Hematopoietic multipotent progenitor cell (in vitro differentiated cells): ENCODE data around the gene HLA-DMA. TPM values are rescaled to one million over a fixed set of nuclear protein-coding genes. Genes with fewer than 3 reads are reported as not detected.

Source experiments
- DNase-seq, 3 donors: peaks; one replicate each; pipeline ENCODE4 v3.0.0-alpha.2; 2011 to 2015; ENCODE audit warnings: low read depth in 2 of 3, low spot score in 2 of 3
- total RNA-seq: library from RNA; depleted of rRNA; stranded (reverse); fragments of >200 nt; gene quantifications from one replicate; pipeline ENCODE4 v1.2.3, GENCODE V29; 2012

The HLA-DMA gene
- total RNA-seq, result 156 TPM

DNA sequence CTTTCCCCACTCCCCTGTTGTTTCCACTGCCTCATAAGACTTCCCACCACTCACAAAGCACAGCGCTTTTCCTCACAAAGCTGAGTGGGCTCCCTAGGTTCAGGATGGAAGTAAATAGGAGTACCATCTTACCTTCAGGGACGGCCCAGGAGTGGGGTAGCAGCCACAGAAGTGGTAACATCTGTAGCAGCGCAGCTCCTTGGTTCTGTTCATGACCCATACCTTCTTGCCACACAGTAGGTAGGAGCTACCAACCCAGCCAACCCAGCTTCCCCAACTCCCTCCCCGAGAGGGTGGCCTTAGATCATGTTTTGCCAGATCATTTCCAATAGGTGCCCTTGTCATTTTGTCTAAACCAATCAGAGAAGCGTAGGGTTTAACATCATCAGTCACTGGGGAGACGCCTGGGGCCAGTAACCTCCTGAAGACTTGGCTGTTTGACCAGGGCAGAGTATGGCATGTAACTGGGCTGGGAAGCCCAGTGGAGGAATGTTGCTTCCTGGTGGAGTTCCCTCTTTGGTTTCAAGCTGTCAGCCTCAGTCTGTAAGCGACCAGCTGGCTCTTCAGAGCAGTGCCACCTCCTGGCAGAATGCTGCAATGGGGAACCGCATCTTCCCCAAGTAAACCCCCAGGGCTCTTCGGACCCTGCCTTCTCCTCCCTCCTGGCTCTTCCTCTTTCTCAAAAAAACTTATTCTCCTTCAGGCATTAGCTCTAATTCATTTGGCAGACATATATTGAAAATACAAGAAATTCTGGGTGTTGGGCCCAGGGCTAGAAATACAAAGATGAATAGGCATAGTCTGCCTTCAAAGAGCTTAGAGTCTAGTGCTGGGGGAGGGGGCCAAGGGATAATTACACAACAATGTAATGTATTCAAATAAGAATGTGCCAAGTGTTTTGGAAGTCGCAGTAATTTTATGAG is at the start of gene HLA-DMA:
TSS of gene HLA-DMA (minus strand) at position 281 of the 923 bp plus-strand sequence. CDS start at position 220, 61 bp downstream.
- peak in 2 of 3 donors; percentile 97 to 99 for DNase-seq

DNA sequence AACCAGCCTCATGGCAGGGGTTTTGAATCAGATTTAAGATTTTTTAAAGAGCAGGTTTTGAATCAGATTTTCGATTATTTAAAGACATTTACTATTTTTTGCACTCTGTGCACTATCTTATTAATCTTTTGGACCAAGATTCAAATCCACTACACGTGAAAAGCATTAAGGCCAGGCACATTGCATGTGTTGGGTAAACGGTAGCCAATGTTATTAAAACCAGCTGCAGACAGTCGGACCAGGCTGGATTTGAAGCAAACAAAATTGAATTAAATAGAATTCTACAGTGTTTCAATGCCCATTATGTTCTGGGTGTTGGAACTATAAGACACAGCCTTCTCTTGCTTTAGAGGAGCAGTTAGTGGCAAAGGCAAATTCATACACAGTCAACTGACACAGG is 48.8 kb upstream of the HLA-DMA start:
- no peak for DNase-seq

DNA sequence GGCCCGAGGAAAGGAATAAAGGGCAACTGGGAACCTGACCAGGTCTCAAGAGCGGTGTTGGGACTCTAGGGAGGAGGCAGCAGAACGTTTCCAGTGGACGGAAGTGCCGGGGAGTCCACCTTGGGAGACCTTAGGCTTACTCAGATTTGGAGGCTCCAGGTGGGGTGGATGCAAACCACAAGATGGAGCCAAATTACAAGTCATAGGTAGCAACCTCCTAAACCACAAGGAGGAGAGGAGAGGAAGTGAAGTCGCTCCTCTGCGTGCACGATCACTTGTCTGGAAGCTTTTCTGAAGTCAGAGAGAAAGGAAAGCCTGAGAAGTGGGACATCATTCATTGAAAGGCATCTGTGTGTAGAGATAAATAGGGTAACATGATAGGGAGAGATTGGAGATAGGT is 47.2 kb upstream of the HLA-DMA start:
- DNase-seq, result peak in 2 of 3 donors; percentile 51 to 72

DNA sequence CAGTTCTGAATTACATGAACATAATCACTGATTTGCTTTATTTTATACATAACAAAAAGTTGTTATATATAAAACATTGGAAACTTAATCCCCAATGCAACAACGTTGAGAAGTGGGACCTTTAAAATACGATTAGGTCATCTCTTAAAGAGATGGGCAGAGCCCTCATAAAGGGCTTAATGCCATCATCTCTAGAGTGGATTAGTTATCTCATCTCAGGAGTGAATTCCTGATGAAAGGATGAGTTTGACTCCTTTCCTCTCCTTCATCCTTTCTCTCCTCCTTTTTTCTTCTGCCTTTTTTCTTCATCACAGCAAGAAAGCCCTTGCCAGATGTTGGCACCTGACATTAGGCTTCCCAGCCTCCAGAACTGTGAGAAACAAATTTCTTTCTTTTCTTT is 42.6 kb upstream of the HLA-DMA start:
- no peak for DNase-seq

DNA sequence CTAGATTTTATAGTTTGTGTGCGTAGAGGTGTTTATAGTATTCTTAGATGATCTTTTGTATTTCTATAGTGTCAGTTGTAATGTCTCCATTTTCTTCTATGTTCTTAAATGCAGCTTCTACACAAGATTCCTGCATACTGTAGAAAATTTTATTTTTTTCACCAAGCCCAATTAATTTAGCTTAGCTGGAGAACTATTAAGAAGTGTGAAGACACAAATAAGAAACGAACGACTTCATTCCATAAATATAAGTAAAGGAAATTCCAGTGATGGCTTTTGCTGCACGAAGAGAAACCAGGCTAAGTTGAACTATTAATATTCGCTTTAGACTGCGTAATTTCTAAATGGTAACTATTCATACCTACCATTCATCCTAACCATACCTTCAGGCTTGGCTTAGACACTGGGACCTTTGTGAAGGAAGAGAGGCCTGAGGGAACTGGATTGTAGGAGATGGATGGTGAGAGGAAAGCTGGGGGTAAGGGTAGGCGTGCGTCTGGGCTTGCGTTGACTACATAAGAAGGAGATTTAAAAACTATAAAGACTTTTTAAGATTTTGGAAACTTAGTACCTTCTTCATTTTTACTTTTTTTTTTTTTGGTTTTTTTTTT is 40.6 kb upstream of the HLA-DMA start:
- DNase-seq, result no peak

DNA sequence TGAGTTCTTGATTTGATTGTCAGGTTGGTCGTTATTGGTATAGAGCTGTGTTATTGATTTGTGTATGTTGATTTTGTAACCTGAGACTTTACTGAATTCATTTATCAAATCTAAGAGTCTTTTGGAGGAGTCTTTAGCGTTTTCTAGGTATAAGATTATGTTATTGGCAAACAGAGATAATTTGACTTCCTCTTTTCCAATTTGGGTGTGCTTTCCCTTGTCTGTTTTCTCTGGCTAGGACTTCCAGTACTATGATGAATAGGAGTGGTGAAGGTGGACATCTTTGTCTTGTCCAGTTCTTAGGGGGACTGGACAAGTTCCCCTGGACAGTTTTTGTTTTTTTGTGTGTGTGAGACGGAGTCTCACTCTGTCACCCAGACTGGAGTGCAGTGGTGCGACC is 39.1 kb upstream of the HLA-DMA start:
- DNase-seq, result no peak

DNA sequence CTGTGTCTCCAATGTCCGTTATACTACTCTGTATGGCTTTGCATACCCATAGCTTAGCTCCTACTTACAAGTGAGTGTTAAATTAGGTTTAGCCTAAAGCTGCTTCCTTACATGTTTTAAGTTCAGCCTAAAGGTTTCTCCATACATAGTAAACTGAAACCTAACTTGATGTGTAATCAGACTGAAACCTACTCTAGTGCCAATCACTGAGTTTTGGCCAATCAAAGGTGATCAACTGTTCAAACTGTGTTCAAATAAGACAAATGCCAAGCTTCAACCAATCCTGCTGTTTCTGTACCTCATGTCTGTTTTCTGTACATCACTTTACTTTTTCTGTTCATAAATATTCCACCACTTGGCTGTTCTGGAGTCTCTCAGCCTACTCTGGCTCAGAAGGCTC is 36.5 kb upstream of the HLA-DMA start:
- DNase-seq, result no peak

DNA sequence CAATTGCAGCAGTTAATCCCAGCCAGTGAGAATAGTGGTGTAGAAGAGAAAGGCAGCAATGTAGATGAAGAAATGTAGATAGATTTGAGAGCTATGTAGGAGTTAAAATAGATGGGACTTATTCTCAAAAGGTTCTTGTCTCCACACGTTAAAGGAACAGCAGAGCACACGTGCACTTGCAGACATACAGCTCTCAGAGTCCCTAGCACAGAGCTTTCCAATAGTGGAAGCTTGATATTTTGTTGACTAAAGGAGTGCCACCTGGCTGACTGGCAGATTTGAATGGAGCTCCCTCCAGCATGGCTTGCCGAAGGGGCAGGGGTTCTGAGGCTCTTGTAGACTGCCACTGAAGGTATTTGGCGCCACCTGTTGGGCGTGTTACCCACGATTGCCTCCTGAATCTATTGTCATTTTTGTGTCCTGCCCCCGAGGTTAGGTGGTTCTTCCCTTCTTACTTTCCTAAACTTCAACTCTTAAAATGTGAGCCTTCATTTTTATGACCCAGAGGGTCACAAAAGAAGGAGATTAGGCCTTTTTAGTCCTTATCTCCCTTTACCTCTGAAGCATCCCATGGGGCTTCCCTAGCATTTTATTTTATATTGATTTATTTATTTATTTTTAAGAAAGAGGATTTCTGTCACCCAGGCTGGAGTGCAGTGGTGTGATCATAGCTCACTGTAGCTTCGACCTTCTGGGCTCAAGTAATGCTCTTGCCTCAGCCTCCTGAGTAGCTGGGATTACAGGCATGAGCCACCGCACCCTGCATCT is 31.9 kb upstream of the HLA-DMA start:
- peak; percentile 79 to 94 (median 89) for DNase-seq

DNA sequence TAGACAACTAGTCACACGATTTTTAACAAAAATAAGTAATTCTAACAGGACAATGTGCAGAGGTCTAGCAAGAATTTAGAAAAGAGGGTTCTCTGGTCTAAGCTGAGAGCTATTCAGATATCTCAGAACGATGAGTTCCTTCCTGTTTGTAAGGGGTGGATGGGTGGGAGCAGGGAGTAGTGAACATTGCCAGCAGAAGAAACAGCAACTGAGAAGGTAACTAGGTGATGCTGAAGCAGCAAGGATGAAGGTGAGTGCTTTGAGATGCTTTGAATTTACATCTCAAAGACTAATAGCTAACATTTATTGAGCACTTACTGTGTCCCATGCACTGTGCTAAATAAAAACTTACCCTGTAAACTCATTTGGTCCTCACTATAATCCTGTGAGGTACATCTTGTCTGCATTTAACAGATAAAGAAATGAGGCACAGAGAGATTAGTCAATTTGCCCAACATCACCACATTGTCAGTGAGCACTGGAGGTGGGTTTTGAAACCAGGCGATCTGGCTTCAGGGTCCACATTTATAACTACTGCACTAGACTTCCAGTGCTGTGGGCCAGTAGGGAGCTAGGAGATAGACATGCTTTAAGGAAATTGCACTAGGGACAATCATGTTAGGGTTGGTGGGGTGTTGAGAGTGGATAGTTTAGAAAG is 31.2 kb upstream of the HLA-DMA start:
- DNase-seq, result no peak

DNA sequence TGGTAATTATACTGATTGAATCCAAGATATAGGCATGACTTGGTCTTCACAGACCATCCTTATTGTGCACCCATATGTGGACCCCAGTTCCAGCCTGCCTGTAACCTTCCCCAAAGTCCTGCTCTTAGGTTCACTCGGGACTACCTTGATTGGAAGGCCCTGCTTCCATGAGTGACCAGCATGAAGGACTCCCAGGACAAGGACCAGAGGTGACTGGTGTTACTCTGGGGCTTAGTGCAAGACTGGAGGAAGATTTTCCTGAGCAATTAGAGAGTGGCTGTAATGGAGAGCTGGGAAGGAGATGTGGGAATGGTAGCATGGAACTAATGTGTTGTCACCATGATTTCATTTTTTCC is 30.6 kb upstream of the HLA-DMA start:
- DNase-seq, result no peak

DNA sequence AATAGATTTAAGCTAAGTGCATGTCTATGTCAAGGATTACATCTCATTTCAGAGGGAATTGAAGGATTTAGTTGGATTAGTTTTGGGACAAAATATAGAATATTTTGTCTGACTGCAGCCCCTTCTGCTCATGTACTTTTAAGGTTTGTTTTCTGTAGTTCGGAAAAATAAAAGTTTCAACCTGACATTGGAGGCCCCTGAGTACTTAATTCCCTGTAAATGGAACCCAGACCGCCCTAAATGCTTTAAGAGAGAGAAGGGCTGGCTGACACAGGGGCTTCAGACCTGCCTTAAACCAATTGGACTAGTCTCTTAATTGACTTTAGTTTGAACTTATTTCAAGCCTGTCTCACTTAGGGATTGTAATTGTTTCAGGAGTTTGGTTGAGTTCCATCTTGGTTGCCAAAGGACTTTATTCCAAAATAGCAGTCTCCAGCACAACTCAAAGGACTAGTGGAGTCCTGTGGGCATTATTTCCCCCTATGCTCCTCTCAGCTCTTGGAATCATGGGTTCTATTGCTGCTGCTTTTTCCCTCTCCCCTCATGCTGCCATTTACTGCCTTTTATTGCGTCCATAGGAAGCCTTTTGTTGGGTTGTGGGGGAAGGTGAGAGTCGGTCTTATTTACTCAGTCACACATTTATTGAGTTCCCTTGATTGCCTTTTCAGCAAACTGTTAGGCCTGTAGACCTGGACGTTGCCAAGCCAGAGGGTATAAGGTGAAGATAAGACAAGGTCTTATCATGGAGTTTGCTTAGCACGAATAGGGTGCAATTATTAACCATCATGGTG is 30.0 kb upstream of the HLA-DMA start:
- DNase-seq, result no peak

DNA sequence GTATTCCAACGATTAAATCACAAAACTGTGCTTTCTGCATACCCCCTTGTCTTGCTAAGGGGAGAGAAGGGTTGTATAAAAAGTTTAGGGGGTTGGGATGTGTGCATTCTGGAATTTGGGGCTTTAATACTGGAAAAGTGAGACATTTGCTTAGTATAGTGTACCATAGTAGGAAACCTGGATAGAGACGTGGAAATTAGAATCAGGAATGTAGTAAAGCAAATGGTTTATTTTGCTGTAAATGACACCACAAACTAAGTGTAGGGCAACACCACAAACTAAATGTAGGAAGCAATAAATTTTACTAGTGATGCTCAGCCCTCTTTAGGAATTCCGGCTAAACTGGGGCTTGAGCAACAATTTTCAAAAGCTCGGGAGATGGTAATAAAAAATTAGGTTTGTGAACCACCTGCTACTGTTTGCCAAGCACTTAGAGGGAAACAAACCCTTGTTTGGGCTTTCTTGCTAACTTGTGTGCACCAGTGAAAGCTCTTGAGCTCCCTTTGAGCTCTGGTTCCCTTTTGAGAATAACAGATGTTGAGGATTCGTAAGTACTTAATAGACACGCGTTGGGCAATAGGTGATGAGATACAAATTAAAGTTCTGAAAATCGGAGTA is 29.3 kb upstream of the HLA-DMA start:
- DNase-seq, result no peak

DNA sequence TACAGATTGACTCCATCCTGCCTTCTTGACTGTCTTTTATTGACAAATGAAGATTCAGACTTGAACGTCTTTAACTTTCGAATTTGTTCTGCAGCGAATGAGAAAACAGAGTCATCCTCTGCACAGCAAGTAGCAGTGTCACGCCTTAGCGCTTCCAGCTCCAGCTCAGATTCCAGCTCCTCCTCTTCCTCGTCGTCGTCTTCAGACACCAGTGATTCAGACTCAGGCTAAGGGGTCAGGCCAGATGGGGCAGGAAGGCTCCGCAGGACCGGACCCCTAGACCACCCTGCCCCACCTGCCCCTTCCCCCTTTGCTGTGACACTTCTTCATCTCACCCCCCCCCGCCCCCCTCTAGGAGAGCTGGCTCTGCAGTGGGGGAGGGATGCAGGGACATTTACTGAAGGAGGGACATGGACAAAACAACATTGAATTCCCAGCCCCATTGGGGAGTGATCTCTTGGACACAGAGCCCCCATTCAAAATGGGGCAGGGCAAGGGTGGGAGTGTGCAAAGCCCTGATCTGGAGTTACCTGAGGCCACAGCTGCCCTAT is 27.7 kb upstream of the HLA-DMA start:
- DNase-seq, result no peak

DNA sequence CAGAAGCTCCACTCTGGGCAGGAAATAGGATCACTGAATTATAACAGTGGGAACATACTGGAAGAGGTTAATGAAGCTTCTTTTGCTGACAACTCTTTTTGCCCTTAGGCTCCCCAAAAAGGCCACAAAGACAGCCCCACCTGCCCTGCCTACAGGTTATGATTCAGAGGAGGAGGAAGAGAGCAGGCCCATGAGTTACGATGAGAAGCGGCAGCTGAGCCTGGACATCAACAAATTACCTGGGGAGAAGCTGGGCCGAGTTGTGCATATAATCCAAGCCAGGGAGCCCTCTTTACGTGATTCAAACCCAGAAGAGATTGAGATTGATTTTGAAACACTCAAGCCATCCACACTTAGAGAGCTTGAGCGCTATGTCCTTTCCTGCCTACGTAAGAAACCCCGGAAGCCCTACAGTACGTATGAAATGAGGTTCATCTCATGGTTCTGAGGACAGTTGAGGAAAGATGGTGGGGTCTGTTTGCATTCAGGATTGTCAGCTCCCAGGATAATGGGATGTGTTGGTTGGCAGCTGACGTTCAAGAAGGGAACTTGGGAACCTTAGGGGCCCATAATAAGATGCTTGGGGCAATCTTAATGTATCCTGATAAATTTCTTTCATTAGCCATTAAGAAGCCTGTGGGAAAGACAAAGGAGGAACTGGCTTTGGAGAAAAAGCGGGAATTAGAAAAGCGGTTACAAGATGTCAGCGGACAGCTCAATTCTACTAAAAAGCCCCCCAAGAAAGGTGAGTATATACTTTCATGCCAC is 27.0 kb upstream of the HLA-DMA start:
- DNase-seq, result no peak

DNA sequence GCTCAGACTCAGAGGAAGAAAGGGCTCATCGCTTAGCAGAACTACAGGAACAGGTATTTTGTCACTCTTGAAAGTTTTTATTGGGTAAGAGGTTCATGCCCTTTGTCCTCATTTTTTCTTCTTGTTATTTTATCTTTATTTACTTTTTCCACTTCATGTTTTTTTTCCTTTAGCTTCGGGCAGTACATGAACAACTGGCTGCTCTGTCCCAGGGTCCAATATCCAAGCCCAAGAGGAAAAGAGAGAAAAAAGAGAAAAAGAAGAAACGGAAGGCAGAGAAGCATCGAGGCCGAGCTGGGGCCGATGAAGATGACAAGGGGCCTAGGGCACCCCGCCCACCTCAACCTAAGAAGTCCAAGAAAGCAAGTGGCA is 25.0 kb upstream of the HLA-DMA start:
- DNase-seq, result no peak

DNA sequence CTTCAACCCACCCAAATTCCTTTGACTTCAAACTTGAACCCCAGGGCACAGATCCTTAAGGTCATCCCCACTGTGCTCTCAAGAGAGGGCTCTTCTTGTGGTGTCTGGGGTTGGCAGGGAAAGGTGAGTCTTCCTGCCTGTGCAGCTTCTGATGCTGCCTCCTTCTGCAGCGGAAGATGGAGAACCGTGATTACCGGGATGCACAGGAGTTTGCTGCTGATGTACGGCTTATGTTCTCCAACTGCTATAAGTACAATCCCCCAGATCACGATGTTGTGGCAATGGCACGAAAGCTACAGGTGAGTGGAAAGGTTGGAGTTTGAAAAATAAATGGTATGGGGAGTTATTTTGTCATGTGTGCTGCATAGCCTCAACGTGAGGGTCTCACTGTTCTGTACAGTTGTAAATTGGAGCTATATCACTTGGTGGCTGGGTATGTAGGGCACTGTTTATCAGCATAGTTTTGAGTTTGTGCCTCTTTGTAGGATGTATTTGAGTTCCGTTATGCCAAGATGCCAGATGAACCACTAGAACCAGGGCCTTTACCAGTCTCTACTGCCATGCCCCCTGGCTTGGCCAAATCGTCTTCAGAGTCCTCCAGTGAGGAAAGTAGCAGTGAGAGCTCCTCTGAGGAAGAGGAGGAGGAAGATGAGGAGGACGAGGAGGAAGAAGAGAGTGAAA is 24.5 kb upstream of the HLA-DMA start:
- DNase-seq, result no peak

DNA sequence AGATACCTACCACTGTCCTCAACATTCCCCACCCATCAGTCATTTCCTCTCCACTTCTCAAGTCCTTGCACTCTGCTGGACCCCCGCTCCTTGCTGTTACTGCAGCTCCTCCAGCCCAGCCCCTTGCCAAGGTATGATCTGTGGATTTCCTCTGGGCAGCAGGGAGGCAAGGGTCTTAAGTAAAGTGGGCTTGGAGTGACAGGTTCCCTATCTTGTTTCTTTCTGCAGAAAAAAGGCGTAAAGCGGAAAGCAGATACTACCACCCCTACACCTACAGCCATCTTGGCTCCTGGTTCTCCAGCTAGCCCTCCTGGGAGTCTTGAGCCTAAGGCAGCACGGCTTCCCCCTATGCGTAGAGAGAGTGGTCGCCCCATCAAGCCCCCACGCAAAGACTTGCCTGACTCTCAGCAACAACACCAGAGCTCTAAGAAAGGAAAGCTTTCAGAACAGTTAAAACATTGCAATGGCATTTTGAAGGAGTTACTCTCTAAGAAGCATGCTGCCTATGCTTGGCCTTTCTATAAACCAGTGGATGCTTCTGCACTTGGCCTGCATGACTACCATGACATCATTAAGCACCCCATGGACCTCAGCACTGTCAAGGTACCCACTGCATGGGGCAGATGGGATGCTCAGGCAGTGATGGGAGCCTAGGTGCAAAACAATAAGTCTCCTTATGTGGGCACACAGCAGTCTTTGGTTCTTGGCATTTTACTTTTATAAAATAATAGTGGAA is 23.6 kb upstream of the HLA-DMA start:
- no peak for DNase-seq
